ENCODE data around the gene ORAI1.
"Not testable (repeated sequence)": the region's sequence is repeated elsewhere in the genome, so short reads cannot be mapped to it uniquely, and the experiment has no call there.

ORAI1 gene

DNA sequence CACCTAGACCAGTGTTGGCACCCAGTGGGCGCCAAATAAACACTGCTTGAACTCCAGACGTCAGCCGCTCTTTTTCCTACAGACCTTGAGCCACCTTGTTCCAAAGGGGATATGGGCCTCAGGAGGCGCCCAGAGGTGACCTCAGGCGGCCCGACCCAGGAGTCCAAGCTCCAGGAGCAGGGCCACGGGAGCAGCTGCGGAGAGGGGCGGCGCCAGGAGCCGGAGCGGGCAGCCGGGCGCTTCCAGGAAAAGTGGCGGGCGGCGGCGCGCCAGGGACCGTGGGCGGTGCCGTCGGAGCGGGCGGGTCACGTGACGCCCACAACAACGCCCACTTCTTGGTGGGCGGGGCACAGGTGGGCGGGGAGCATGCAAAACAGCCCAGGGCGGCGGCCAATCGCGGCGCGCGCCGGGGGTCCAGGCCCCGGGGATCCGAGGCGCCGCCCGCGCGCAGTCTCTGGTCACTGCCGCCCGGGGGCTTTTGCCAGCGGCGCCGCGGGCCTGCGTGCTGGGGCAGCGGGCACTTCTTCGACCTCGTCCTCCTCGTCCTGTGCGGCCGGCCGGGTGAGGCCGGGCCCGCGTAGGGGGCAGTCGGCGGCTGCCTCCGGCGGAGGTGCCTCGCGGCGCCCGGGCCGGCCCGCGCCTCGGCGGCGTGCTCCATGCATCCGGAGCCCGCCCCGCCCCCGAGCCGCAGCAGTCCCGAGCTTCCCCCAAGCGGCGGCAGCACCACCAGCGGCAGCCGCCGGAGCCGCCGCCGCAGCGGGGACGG is at the start of gene ORAI1:
Gene ORAI1, plus strand, starts transcription at position 444 of the 766 bp plus-strand sequence.
- DNase-seq = peak; percentile 70 to 88

- no peak for DNase-seq
Measured at GRCh38 chr12:121576851-121577391, 49.4 kb upstream of the ORAI1 start.

- DNase-seq = no peak
Measured at GRCh38 chr12:121577443-121578180, 48.7 kb upstream of the ORAI1 start.

GRCh38 chr12:121578230-121579189 is 47.8 kb upstream of the ORAI1 start:
- no peak for DNase-seq

DNA sequence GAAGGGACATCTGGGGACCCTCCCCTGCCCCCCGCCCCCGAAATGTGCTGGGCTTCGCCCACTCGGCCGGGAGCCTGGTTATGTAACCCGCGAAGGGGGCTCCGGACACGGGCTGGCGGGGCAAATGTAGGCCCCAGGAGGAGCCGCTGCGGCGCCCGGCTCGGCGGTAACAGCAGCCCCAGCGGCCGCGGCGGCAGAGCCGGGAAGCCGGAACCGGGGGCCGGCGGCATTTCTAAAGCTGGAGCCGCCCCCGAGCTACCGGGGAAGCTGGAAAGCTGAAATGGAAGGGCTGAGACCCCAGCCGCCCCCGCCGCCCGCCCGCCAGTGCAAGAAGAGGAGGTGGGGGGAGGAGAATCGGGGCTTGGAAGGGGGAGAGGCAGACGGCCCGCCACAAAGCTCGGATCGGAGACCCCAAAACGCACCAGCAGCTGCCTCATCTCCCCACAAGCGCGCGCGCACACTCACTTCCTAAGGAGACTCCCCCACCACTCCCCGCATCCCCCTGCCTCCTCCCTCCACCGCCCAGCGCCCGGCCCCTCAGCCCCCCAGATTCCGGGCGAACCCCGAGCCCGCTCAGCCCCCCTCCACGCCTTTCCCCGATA is 47.0 kb upstream of the ORAI1 start:
- no peak for DNase-seq

DNA sequence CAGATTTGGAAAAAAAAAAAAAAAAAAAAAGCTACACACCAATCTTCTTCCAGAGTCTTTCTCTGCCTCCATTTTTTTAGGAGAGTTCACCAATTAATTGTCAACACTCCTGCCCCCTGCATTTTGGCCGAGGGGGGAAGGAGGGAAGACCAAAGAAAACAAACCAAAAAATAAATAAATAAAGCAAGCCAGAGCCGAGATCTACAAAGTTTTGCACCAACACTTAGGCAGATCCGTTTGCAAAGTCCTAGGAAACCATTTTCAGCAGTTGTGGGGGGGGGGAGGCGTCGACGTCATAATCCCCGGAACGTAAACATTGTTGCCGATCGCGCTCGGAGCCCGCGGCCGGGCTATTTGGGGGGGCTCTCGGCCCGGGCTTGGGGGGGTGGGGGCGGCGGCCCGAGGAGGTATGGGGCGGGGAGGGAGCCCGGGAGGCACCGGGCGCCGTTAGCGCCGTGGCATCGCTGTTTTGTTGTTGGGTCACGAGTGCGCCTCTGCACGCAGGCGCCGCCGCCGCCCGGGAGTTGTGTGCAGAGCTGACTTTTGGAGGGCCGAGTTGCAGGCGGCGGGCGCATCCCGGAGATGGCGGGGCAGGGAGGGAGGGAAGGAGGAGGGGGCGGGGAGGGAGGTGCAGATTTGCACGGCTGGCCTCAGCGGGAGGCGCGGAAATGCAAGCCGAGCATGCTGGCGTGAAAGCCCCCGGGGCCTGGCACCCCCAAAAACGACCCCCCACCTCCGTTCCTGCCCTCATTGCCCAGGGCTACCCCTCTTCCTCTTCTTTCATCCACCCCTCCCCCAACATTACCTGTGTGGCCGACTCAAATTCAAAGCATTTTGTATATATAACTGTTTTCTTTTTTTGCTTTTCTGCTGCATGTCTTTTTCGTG is 46.1 kb upstream of the ORAI1 start:
- DNase-seq = peak in 1 of 2 experiments; percentile 72

DNA sequence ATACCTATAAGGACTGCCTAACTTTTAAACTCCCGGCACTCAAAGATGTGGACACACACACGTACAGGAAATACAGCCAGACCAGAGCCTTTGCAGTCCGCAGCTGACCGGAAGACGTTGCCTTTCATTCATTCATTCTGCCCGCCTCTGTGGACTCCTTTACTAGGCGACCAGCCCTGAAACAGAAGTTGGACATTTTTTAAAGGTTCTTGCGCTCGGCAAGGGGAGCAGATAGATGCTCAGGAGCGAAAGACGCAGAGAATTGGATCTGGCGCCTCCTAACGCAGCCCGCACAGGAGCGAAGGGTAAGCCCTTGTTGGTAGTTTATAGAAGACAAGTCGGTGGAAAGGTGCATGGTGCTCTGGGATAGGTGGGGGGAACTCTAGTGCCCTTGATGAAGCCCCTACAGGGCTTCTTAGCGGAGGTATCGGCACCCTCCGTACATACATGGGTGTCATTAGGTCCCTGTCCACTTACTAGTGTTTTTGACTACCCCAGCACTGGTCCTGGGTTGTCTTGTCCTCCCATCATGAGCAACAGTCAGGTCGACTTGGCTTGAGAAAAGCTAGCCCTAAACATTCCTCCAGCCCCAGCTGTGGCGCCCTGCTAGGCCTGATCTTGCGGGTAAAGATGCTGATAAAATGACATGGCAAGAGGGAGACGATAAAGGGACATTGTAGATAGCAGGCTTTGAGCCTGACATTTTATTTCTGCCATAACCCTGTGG is 45.2 kb upstream of the ORAI1 start, which contains the start of gene KDM2B:
Gene KDM2B, minus strand, starts transcription at position 65 of the 727 bp plus-strand sequence. CDS start 112 bp downstream, outside the sequence.
- no peak for DNase-seq

GRCh38 chr12:121581686-121582429 is 44.5 kb upstream of the ORAI1 start:
- DNase-seq = no peak

DNA sequence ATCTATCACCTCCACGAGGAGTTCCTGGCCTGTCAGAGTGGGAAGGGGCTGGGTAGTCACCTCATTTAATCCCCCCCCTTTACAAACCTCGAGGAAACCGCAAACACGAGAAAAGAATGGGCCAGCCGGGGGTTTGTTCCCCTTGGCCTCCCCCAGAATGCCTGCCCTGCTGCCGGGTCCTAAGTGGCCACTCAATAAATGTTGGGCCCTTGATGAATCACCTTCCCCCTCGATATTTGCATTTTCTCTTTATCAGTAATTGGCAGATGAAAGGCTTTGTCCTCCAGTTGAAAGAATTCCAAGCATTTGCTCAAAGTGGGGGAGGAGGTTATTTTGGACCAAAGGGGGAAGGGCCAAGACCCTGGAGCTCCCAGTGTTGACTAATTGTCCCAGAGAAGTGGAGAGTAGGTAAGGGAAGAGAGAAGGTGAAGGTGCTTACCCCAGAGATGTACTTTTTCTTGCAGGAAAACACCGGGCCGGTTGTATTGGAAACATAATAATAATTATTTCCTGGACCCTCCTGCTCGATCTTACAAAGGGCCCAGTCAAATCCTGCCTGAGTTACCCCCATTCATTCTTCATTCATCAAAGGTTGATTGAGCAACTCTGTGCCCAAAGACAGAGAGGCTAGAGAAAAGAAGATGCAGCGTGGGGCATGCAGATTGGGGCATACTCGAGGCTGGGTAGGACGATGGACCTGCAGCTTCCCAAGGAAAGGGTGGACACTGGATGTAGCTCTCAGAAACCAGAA is 43.6 kb upstream of the ORAI1 start:
- DNase-seq = no peak

DNA sequence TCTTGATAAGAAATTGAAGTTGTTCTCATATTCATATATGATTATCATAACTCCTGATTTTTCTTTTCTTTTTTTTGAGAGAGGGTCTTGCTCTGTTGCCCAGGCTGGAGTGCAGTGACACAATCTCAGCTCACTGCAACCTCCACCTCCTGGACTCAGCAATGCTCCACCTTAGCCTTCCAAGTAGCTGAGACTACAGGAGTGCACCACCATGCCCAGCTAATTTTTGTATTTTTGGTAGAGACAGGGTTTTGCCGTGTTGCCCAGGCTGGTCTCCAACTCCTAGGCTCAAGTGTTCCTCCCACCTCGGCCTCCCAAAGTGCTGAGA is 43.0 kb upstream of the ORAI1 start:
- not testable (repeated sequence) for DNase-seq

DNA sequence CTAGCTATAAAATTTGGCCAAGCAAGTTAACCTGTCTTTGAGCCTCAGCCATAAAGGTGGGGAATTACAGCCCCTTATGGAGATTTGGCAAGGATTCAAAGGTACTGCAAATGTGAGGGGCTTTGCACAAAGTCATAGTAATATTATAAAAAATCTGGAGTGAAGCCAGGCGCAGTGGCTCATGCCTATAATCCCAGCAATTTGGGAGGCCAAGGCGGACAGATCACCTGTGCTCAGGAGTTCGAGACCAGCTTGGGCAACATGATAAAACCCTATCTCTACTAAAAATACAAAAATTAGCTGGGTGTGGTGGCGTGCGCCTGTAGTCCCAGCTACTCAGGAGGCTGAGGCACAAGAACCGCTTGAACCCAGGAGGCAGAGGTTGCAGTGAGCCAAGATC is 41.4 kb upstream of the ORAI1 start:
- DNase-seq = not testable (repeated sequence)

- no peak for DNase-seq
Measured at GRCh38 chr12:121590476-121591143, 35.7 kb upstream of the ORAI1 start.

DNA sequence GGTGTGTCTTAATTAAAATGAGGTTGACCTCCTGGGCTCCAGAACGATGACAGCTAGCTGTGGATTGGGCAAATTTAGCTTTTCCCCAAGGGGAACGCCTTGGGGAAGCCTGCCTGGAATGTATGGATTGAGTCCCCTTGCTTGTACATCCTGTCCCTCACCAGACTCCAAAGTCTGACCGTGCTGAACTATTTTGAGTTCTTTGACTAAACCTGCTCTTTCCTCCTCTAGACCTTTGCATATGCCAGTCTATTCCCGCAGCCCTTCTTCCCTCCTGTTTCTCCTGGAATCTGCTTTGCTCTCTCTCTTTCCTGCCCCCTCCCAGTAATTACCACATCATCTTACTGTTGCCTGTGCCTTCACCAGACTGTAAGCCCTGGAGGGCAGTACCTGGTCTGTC is 34.0 kb upstream of the ORAI1 start:
- DNase-seq = no peak

DNA sequence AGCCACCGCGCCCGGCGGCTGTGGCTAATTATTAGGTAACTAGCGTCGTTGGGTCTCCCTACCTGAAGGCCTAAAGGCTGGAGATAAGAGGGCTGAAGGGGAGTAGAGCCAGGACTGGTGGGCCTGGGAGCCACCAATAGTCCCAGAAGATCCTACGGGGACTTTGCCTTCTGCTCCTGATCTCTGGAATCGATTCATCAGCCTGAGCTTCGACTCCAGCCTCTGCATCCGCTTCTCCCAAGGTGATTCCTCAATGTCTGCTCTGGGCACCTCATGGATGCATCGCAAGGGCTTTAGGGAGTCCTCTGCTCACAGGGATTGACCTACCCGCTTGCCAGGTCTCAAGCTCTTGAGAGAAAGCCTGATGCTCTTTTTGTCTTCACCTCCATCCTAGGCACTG is 30.8 kb upstream of the ORAI1 start:
- DNase-seq = no peak

DNA sequence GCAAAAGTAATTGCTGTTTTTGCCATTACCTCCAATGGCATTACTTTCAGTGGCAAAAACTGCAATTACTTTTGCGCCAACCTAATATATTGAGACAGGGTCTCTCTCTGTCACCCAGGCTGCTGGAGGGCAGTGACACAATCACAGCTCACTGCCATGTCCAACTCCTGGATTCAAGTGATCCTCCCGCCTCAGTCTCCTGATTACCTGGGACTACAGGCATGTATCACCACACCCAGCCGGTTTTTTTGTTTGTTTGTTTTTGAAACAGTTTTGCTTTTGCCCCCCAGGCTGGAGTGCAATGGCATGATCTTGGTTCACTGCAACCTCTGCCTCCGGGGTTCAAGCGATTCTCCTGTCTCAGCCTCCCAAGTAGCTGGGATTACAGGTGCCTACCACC is 29.8 kb upstream of the ORAI1 start:
- DNase-seq = no peak

GRCh38 chr12:121600702-121601336 is 25.5 kb upstream of the ORAI1 start:
- DNase-seq = no peak

GRCh38 chr12:121602766-121603165 is 23.6 kb upstream of the ORAI1 start:
- no peak for DNase-seq

GRCh38 chr12:121603581-121603980 is 22.7 kb upstream of the ORAI1 start:
- DNase-seq = no peak
